Muscle of leg (tissue), 11 donors: ENCODE results near the gene SUN1. TPM values are rescaled to one million over a fixed set of nuclear protein-coding genes. Genes with fewer than 3 reads are reported as not detected.
A peak's percentile ranks its signal among the peaks of the same experiment; 100 is the strongest.

Source experiments
- DNase-seq: peaks from one replicate; pipeline ENCODE4 v3.0.0; 2013
- H3K27ac ChIP-seq: one replicate; pipeline ENCODE4 v1.5.1; 2013; ENCODE audit warnings: mild to moderate bottlenecking, low read length, control low read depth
- H3K27me3 ChIP-seq: one replicate; pipeline ENCODE4 v1.6.1; 2013; ENCODE audit warnings: low read length; ENCODE audit not compliant: control insufficient read depth, insufficient read depth
- H3K36me3 ChIP-seq: one replicate; pipeline ENCODE4 v1.6.1; 2013; ENCODE audit warnings: low read length; ENCODE audit not compliant: control insufficient read depth, insufficient read depth
- H3K4me1 ChIP-seq: one replicate; pipeline ENCODE4 v1.6.1; 2013; ENCODE audit warnings: low read length; ENCODE audit not compliant: control insufficient read depth, insufficient read depth
- H3K4me3 ChIP-seq: one replicate; pipeline ENCODE4 v1.5.1; 2013; ENCODE audit warnings: low read length, control low read depth
- H3K9me3 ChIP-seq: replicated peaks from 2 replicates; pipeline ENCODE4 v1.6.1; 2013; ENCODE audit warnings: low read depth, low read length; ENCODE audit not compliant: control insufficient read depth
- WGBS: methylation state at CpG from one replicate; pipeline ENCODE4 v1.1.5; 2013; ENCODE audit warnings: missing lambda C conversion rate; ENCODE audit not compliant: insufficient coverage; 5-methylcytosine and 5-hydroxymethylcytosine counted together
- polyA plus RNA-seq, 8 donors: library from polyadenylated mRNA; unstranded; fragments of 120-200 nt; gene quantifications; one replicate each; pipeline versions ENCODE4 v1.2.1 to v1.2.3, GENCODE V29; 2013; ENCODE audit warnings: inconsistent platforms in 1 of 8, low replicate concordance in 1 of 8; ENCODE audit not compliant: insufficient read length in 8 of 8, insufficient read depth in 1 of 8
- total RNA-seq: library from RNA; stranded (reverse); fragments of 120-200 nt; gene quantifications from one replicate; pipeline ENCODE4 v1.2.4, GENCODE V29; 2013

The SUN1 gene
- total and polyA plus RNA-seq, 9 donors = 150 to 238 (median 164) TPM

GRCh38 chr7:875051-875450, 42.8 kb downstream of the SUN1 start:
- Histone ChIP-seq H3K4me3 (no peak overlapping the region), H3K27me3 (no peaks in the 10 kb centered on the region), H3K9me3 (no peaks in the 10 kb centered on the region), H3K4me1 (peaks cover 53% of the 10 kb centered on the region), H3K36me3 (peaks cover 40% of the 10 kb centered on the region), H3K27ac (no peak overlapping the region)
- peak; percentile 46 for DNase-seq
- 86% methylated on average over 5 of the region's 7 CpGs for WGBS

GRCh38 chr7:875476-876076, 43.3 kb downstream of the SUN1 start:
- WGBS = 83% methylated on average over 16 of the region's 27 CpGs
- H3K4me3 ChIP-seq = peak overlapping the region; percentile 46
- peaks cover 57% of the 10 kb centered on the region for H3K4me1 ChIP-seq
- peak overlapping the region; percentile 83 for H3K27ac ChIP-seq
- DNase-seq = peak; percentile 37
- no peaks in the 10 kb centered on the region for H3K9me3 ChIP-seq
- H3K36me3 ChIP-seq = peaks cover 38% of the 10 kb centered on the region
- no peaks in the 10 kb centered on the region for H3K27me3 ChIP-seq

DNA sequence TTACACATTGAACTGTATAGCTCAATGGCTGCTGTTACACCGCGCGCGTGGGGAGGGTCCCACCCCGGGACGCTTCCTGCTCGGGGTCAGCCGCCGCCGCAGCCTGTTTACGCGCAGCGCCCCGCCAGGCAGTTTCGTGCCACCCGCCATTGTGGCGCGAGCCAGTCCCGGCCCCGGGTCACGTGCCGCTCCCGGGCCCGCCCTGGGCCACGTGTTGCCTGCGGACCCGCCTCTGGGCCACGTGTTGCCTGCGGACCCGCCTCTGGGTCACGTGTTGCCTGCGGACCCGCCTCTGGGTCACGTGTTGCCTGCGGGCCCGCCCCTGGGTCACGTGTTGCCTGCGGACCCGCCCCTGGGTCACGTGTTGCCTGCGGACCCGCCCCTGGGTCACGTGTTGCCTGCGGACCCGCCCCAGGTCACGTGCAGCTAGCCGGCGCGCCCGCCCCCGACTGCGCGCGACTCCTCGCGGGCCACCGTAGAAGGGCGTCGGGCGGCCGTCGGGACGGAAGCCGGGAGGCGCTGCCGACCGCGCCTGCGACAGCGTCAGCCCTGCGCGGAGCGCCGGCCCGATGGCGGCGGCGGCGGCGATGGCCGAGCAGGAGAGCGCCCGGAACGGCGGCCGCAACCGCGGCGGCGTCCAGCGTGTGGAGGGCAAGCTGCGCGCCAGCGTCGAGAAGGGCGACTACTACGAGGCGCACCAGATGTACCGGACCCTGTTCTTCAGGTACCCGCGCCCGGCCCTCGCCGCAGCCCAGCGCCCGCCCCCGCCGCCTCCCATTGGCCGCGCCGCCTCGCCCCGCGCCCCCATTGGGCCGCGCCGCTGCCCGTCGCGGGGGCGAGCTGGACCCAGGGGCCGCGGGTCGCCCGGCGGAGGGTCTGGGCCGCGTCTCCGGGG, 44.0 kb downstream of the SUN1 start, which contains the start of gene GET4:
Gene GET4 (plus strand): TSS at position 478 of the 895 bp plus-strand sequence. CDS start 92 bp downstream, at position 570.
- H3K36me3 ChIP-seq = peaks cover 36% of the 10 kb centered on the region

DNA sequence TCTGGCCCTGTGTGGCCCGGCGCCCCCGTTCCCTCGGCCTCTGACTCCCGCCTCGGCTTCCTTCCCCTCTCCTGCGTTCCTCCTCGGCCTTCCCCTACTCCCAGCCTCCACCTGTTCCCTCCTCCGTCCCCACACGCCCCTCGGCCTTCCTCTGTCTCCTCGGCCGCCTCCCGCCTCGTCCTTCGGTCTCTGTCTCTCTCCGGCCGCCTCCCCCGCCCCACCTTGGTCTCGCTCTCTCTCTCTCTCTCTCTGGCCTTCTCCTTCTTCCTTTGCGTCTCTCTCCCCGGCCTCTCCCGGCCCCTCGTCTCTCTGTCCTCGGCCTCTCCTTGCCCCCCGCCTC, 44.7 kb downstream of the SUN1 start:
- peak overlapping the region; percentile 71 for H3K4me3 ChIP-seq
- peaks cover 54% of the 10 kb centered on the region for H3K4me1 ChIP-seq
- H3K27ac ChIP-seq = peak overlapping the region; percentile 87
- peaks cover 32% of the 10 kb centered on the region for H3K36me3 ChIP-seq
- H3K9me3 ChIP-seq = no peaks in the 10 kb centered on the region
- 0% methylated on average over 26 of the region's 26 CpGs for WGBS
- no peaks in the 10 kb centered on the region for H3K27me3 ChIP-seq
- no peak for DNase-seq

More for the DNA sequence above, 44.0 kb downstream of the SUN1 start, which contains the start of gene GET4:
- Histone ChIP-seq H3K4me3 (peak within 1 kb of the TSS; percentile 71), H3K4me1 (peaks cover 57% of the 10 kb centered on the region), H3K27ac (peak within 1 kb of the TSS; percentile 87), H3K27me3 (no peaks in the 10 kb centered on the region), H3K9me3 (no peaks in the 10 kb centered on the region)
- under 1% methylated on average over 129 of the region's 129 CpGs for WGBS
- peak; percentile 98 for DNase-seq

- H3K27me3 ChIP-seq = no peaks in the 10 kb centered on the region
- DNase-seq = peak; percentile 34
- H3K4me3 ChIP-seq = peak overlapping the region; percentile 71
- H3K9me3 ChIP-seq = no peaks in the 10 kb centered on the region
- H3K4me1 ChIP-seq = peaks cover 48% of the 10 kb centered on the region
- peak overlapping the region; percentile 87 for H3K27ac ChIP-seq
- 25% methylated on average over 39 of the region's 47 CpGs for WGBS
- peaks cover 28% of the 10 kb centered on the region for H3K36me3 ChIP-seq
These were observed 45.3 kb downstream of the SUN1 start for GRCh38 chr7:877312-878232.

GRCh38 chr7:879093-879492, 46.8 kb downstream of the SUN1 start:
- Histone ChIP-seq H3K4me3 (no peak overlapping the region), H3K27me3 (no peaks in the 10 kb centered on the region), H3K27ac (no peak overlapping the region), H3K4me1 (peaks cover 47% of the 10 kb centered on the region), H3K36me3 (peaks cover 22% of the 10 kb centered on the region), H3K9me3 (no peaks in the 10 kb centered on the region)
- DNase-seq = no peak
- 92% methylated on average over 15 of the region's 15 CpGs for WGBS

- WGBS = 76% methylated on average over 7 of the region's 14 CpGs
These were observed 47.4 kb downstream of the SUN1 start for GRCh38 chr7:879706-880105.

GRCh38 chr7:880450-880849, 48.2 kb downstream of the SUN1 start:
- Histone ChIP-seq H3K27me3 (no peaks in the 10 kb centered on the region), H3K4me1 (peaks cover 41% of the 10 kb centered on the region), H3K9me3 (no peaks in the 10 kb centered on the region), H3K4me3 (no peak overlapping the region), H3K27ac (peak overlapping the region; percentile 84), H3K36me3 (peaks cover 20% of the 10 kb centered on the region)
- 78% methylated on average over 14 of the region's 15 CpGs for WGBS
- peak; percentile 50 for DNase-seq

More at GRCh38 chr7:879706-880105, 47.4 kb downstream of the SUN1 start:
- no peaks in the 10 kb centered on the region for H3K9me3 ChIP-seq
- DNase-seq = no peak
- H3K4me3 ChIP-seq = no peak overlapping the region
- H3K4me1 ChIP-seq = peaks cover 46% of the 10 kb centered on the region
- peaks cover 24% of the 10 kb centered on the region for H3K36me3 ChIP-seq
- peak overlapping the region; percentile 84 for H3K27ac ChIP-seq
- H3K27me3 ChIP-seq = no peaks in the 10 kb centered on the region

GRCh38 chr7:881441-882234, 49.4 kb downstream of the SUN1 start:
- no peak overlapping the region for H3K27ac ChIP-seq
- no peak overlapping the region for H3K4me3 ChIP-seq
- no peaks in the 10 kb centered on the region for H3K27me3 ChIP-seq
- peaks cover 36% of the 10 kb centered on the region for H3K4me1 ChIP-seq
- no peak for DNase-seq
- over 99% methylated on average over 11 of the region's 20 CpGs for WGBS
- H3K36me3 ChIP-seq = peaks cover 25% of the 10 kb centered on the region
- no peaks in the 10 kb centered on the region for H3K9me3 ChIP-seq
